DMS 273 treated with DMSO at 0.1 percent for 48 hours (cell line): ENCODE measurements around the gene SGMS1.

Experiments used
- DNase-seq: peaks from one replicate; lab custom pipeline; 2025; lab: John Stamatoyannopoulos, UW

The SGMS1 gene

GRCh38 chr10:50421026-50421719 is 202.6 kb downstream of the SGMS1 start:
- DNase-seq: no peak

- no peak for DNase-seq
Measured at GRCh38 chr10:50420196-50420595, 203.6 kb downstream of the SGMS1 start.

GRCh38 chr10:50419756-50420155 is 204.0 kb downstream of the SGMS1 start:
- DNase-seq: no peak

GRCh38 chr10:50419091-50419490 is 204.7 kb downstream of the SGMS1 start:
- no peak for DNase-seq

- no peak for DNase-seq
Measured at GRCh38 chr10:50417886-50418830, 205.6 kb downstream of the SGMS1 start.

- DNase-seq: no peak
Measured at GRCh38 chr10:50417486-50417885, 206.3 kb downstream of the SGMS1 start.

- DNase-seq: no peak
Measured at GRCh38 chr10:50416881-50417280, 206.9 kb downstream of the SGMS1 start.

- no peak for DNase-seq
Measured at GRCh38 chr10:50416181-50416824, 207.5 kb downstream of the SGMS1 start.

- no peak for DNase-seq
Measured at GRCh38 chr10:50415292-50415691, 208.5 kb downstream of the SGMS1 start.

GRCh38 chr10:50410066-50410811 is 213.5 kb downstream of the SGMS1 start:
- DNase-seq: no peak

GRCh38 chr10:50407076-50407801 is 216.5 kb downstream of the SGMS1 start:
- no peak for DNase-seq

- DNase-seq: no peak
Measured at GRCh38 chr10:50406457-50407070, 217.2 kb downstream of the SGMS1 start.

GRCh38 chr10:50405723-50406122 is 218.0 kb downstream of the SGMS1 start:
- DNase-seq: no peak

- DNase-seq: no peak
Measured at GRCh38 chr10:50404021-50404773, 219.6 kb downstream of the SGMS1 start.

- no peak for DNase-seq
Measured at GRCh38 chr10:50403074-50403473, 220.7 kb downstream of the SGMS1 start.

- no peak for DNase-seq
Measured at GRCh38 chr10:50402466-50402865, 221.3 kb downstream of the SGMS1 start.

GRCh38 chr10:50400694-50401093 is 223.1 kb downstream of the SGMS1 start:
- no peak for DNase-seq

- no peak for DNase-seq
Measured at GRCh38 chr10:50398823-50399222, 224.9 kb downstream of the SGMS1 start.

GRCh38 chr10:50398381-50398780 is 225.4 kb downstream of the SGMS1 start:
- no peak for DNase-seq
